HEK293T (cell line): ENCODE data around the gene CSF2RB.
A peak's percentile ranks its signal among the peaks of the same experiment; 100 is the strongest.

Experiments used
- CTCF ChIA-PET: fragments of 350-600 bp; formaldehyde crosslinking; extraction: SDS; loops from one replicate; lab custom pipeline; 2021; ENCODE audit warnings: antibody characterized with exemption, inconsistent platforms; lab: Yijun Ruan, JAX
- POLR2A ChIA-PET: fragments of 350-600 bp; formaldehyde crosslinking; extraction: SDS; loops from one replicate; lab custom pipeline; 2020; ENCODE audit warnings: antibody characterized with exemption, inconsistent platforms; lab: Yijun Ruan, JAX
- DNase-seq: peaks from one replicate; pipeline ENCODE4 v3.0.0; 2012; ENCODE audit warnings: mixed read lengths; ENCODE audit errors: extremely low spot score
- ARNT ChIP-seq: fragments of 450-650 bp; IDR thresholded peaks from 2 replicates; pipeline ENCODE4 v1.6.1; 2017; ENCODE audit warnings: mild to moderate bottlenecking
- BHLHE40 ChIP-seq: fragments of 450-650 bp; IDR thresholded peaks from 2 replicates; pipeline ENCODE4 v1.6.1; 2016; ENCODE audit warnings: mild to moderate bottlenecking, moderate library complexity, borderline replicate concordance
- CTBP1 ChIP-seq: fragments of 450-650 bp; IDR thresholded peaks from 2 replicates; pipeline ENCODE4 v1.6.1; 2016; ENCODE audit warnings: borderline replicate concordance
- ELF4 ChIP-seq: fragments of 450-650 bp; IDR thresholded peaks from 2 replicates; pipeline ENCODE4 v1.6.1; 2017; ENCODE audit warnings: antibody characterized with exemption
- FOXA1 ChIP-seq: fragments of 450-650 bp; IDR thresholded peaks from 2 replicates; pipeline ENCODE4 v1.6.1; 2016; ENCODE audit warnings: mild to moderate bottlenecking
- FOXK2 ChIP-seq: fragments of 450-650 bp; IDR thresholded peaks from 2 replicates; pipeline ENCODE4 v1.6.1; 2016; ENCODE audit warnings: mild to moderate bottlenecking
- FOXM1 ChIP-seq: fragments of 450-650 bp; IDR thresholded peaks from 2 replicates; pipeline ENCODE4 v1.6.1; 2017; ENCODE audit warnings: mild to moderate bottlenecking, borderline replicate concordance
- HDGF ChIP-seq: fragments of 450-650 bp; IDR thresholded peaks from 2 replicates; pipeline ENCODE4 v1.6.1; 2017; ENCODE audit warnings: antibody characterized with exemption, borderline replicate concordance
- L3MBTL2 ChIP-seq: fragments of 450-650 bp; conservative IDR thresholded peaks from 2 replicates; pipeline ENCODE4 v1.6.1; 2016; ENCODE audit warnings: mild to moderate bottlenecking
- LEF1 ChIP-seq: fragments of 450-650 bp; IDR thresholded peaks from 2 replicates; pipeline ENCODE4 v1.6.1; 2017; ENCODE audit warnings: mild to moderate bottlenecking, borderline replicate concordance
- NFRKB ChIP-seq: fragments of 450-650 bp; IDR thresholded peaks from 2 replicates; pipeline ENCODE4 v1.6.1; 2016; ENCODE audit warnings: mild to moderate bottlenecking, moderate library complexity
- SP1 ChIP-seq: fragments of 450-650 bp; IDR thresholded peaks from 2 replicates; pipeline ENCODE4 v1.6.1; 2017
- SUZ12 ChIP-seq: fragments of 450-650 bp; IDR thresholded peaks from 2 replicates; pipeline ENCODE4 v1.6.1; 2016; ENCODE audit warnings: mild to moderate bottlenecking
- TARDBP ChIP-seq: fragments of 450-650 bp; IDR thresholded peaks from 2 replicates; pipeline ENCODE4 v1.6.1; 2016
- ZNF384 ChIP-seq: fragments of 450-650 bp; IDR thresholded peaks from 2 replicates; pipeline ENCODE4 v1.6.1; 2016
- TF ChIP-seq, protein P1 (sequence below): fragments of 450-650 bp; IDR thresholded peaks from 2 replicates; pipeline ENCODE4 v1.6.1; 2016

CSF2RB gene

GRCh38 chr22:36961626-36962025 is 48.2 kb downstream of the CSF2RB start:
- no peak for DNase-seq
- TF ChIP-seq TARDBP (no peak), ZNF384 (no peak), BHLHE40 (no peak), FOXA1 (no peak), HDGF (no peak), SP1 (no peak), L3MBTL2 (no peak), CTBP1 (no peak), FOXK2 (no peak), ELF4 (no peak)
- TF ChIP-seq, protein P1, sequence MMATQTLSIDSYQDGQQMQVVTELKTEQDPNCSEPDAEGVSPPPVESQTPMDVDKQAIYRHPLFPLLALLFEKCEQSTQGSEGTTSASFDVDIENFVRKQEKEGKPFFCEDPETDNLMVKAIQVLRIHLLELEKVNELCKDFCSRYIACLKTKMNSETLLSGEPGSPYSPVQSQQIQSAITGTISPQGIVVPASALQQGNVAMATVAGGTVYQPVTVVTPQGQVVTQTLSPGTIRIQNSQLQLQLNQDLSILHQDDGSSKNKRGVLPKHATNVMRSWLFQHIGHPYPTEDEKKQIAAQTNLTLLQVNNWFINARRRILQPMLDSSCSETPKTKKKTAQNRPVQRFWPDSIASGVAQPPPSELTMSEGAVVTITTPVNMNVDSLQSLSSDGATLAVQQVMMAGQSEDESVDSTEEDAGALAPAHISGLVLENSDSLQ, result no peak
- CTCF ChIA-PET, result no interaction called here
- POLR2A ChIA-PET, result interaction anchor here (1.0 kb wide), 1 partner anchor 238 kb away, joined by 3 read pairs; no protein-coding TSS in a partner anchor

- no peak for TF ChIP-seq CTBP1
- POLR2A ChIA-PET, result no interaction called here
- no peak for DNase-seq
- CTCF ChIA-PET, result interaction anchor here (1.7 kb wide), 1 partner anchor 14 kb away, joined by 7 read pairs; no protein-coding TSS in a partner anchor
Observed at GRCh38 chr22:36963302-36963701, 49.9 kb downstream of the CSF2RB start.

DNA sequence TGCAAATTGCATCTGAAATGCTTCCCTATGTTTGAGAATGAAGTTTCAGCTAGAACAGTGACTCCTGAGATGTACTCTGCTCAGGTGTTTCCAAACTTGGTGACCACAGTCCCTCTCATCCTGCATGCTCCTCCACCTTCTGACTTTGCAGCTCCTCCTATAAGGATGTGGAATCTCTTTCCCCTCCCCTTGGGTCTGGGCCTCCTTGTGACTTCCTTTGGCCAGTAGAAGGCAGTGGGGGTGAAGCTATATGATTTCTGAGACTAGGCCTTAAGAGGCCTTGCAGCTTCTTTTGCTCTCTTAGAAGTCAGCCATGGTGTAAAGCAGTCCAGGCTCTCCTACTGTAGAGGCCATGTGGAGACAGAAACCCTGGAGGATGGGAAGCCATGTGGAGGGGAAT is 50.7 kb downstream of the CSF2RB start:
- TF ChIP-seq LEF1, result no peak
- TF ChIP-seq CTBP1, result no peak
- no peak for TF ChIP-seq SP1
- no peak for TF ChIP-seq SUZ12
- TF ChIP-seq FOXM1, result no peak
- TF ChIP-seq FOXK2, result no peak
- TF ChIP-seq ELF4, result no peak
- TF ChIP-seq, protein P1, result no peak
- no peak for TF ChIP-seq NFRKB
- no peak for TF ChIP-seq TARDBP
- TF ChIP-seq FOXA1, result no peak
- no peak for TF ChIP-seq BHLHE40
- TF ChIP-seq ARNT, result no peak
- TF ChIP-seq HDGF, result no peak
- TF ChIP-seq ZNF384, result no peak
- no peak for TF ChIP-seq L3MBTL2
- DNase-seq, result no peak
- CTCF ChIA-PET, result interaction anchor here (1.7 kb wide), 1 partner anchor 14 kb away, joined by 7 read pairs; no protein-coding TSS in a partner anchor
- POLR2A ChIA-PET, result no interaction called here

DNA sequence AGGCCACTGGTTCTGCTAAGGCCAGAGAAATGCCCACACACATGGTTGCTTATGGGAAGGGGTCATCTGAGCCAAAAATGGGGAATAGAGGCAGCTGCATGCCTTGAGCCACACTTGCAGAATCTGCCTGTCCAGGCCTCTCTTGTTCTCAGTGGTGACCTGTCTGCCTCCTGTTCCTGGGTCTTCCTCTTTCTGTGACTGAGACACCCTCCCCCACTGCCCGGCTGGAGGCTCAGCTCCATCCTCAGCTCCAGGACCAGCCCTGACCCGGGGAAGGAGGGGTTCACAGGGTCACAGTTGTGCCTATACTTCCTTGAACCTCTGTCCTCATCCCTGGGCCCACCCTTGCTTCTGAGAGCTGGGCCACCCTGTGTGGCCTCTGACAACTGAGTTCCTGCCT is 52.3 kb downstream of the CSF2RB start:
- no peak for DNase-seq
- POLR2A ChIA-PET, result interaction anchor here (1.1 kb wide), 1 partner anchor 190 kb away, joined by 3 read pairs; the partner anchor contains the start of gene IFT27
- CTCF ChIA-PET, result interaction anchor here (1.2 kb wide), 1 partner anchor 110 kb away, joined by 3 read pairs; no protein-coding TSS in a partner anchor
- TF ChIP-seq BHLHE40 (no peak), SUZ12 (no peak)

DNA sequence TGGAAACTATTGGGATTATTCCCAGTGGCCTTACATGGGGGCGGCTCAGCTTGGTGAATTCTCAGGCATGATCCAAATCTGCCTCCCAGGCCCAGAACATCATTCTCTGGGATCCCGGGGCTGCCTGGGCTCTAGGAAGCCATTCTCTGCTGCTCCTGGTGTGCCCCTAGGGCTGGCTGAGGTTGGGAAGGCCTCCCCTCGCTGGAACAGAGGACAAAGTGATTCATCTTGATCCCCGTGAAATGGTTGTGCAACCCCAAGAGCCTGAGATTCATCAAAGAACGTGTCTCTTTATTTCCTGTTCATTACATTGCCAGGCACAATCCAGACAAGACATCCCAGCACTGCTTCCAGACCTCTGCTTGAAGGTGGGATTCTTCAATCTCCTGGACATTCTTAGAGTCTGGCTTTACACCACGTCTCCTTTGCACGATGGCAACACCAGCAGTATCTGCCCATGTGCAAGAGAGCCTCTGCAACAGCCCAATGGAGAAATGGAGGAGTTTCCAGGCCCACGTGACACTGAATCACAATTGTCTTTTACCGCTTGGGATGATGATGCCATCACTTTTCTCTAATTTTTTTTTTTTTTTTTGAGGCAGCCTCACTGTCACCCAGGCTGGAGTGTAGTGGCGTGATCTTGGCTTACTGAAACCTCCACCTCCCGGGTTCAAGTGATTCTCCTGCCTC is 53.6 kb downstream of the CSF2RB start:
- CTCF ChIA-PET, result interaction anchor here (1.7 kb wide), 1 partner anchor 10 kb away, joined by 7 read pairs; no protein-coding TSS in a partner anchor
- POLR2A ChIA-PET, result no interaction called here
- TF ChIP-seq ELF4, result no peak
- TF ChIP-seq LEF1, result no peak
- TF ChIP-seq ZNF384, result no peak
- TF ChIP-seq ARNT, result no peak
- no peak for DNase-seq

DNA sequence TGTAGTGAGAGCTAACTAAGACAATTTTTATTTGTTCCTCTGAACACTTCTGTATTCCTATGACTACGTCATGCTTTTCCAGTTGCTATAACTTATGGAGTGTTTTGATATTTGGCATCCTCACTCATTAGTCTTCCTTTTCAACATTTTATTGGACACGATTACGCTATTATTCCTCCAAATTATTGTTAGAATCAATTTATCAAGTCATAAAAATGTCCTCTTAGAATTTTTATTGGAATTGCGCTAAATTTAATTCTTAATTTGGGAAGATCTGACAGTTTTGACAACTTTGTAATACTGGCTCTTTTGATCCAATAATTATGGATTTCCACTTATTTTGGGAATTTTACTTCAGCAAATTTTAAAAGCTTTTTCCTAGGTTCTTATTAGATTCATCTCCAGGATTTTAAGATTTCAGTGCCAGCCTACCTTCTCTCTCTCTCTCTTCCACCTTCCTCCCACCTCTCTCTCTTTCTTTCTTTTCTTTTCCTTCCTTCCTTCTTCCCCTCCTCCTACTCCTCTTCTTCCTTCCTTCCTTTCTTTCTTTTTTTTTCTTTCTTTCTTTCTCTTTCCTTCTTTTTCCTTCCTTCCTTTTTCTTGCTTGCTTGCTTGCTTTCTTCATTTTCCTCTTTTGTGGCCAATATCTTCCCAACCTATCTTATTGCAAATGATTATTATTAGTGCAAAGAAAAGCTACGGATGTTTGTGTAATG is 55.0 kb downstream of the CSF2RB start:
- DNase-seq, result no peak
- ChIA-PET CTCF (interaction anchor here (1.7 kb wide), 1 partner anchor 9 kb away, joined by 7 read pairs; no protein-coding TSS in a partner anchor), POLR2A (no interaction called here)
- TF ChIP-seq NFRKB (no peak), SUZ12 (no peak), TARDBP (no peak), FOXK2 (no peak), LEF1 (no peak), CTBP1 (peak; percentile 11; the same call in 1 of the 2 replicates), ZNF384 (no peak), SP1 (no peak), BHLHE40 (no peak), ARNT (peak; percentile 56; the same call in 1 of the 2 replicates), FOXA1 (no peak), HDGF (no peak), FOXM1 (no peak), L3MBTL2 (no peak), ELF4 (no peak)
- TF ChIP-seq, protein P1, result peak; percentile 81
